Mesenchymal stem cell (in vitro differentiated cells and primary cell): ENCODE results near the gene SEPTIN10.

ENCODE experiments used
- DNase-seq: peaks from one replicate; pipeline ENCODE4 v3.0.0-alpha.2; 2013
- H2AFZ ChIP-seq: one replicate; pipeline ENCODE4 v1.6.1; 2013; ENCODE audit warnings: low read depth, mild to moderate bottlenecking, control low read depth, inconsistent platforms, low read length, moderate library complexity
- H2AK5ac ChIP-seq: 2 replicates; pipeline ENCODE4 v1.6.1; 2013; ENCODE audit warnings: low read length, moderate library complexity, mild to moderate bottlenecking, inconsistent platforms; ENCODE audit not compliant: severe bottlenecking
- H2BK120ac ChIP-seq: one replicate; pipeline ENCODE4 v1.6.1; 2013; ENCODE audit warnings: low read depth, mild to moderate bottlenecking, inconsistent platforms, low read length, moderate library complexity
- H2BK12ac ChIP-seq, 2 experiments: one replicate each; pipeline ENCODE4 v1.6.1; 2013; ENCODE audit warnings: inconsistent platforms in 2 of 2, low read length in 2 of 2, mild to moderate bottlenecking in 2 of 2, moderate library complexity in 2 of 2, control low read depth in 1 of 2
- H2BK15ac ChIP-seq: one replicate; pipeline ENCODE4 v1.6.1; 2013; ENCODE audit warnings: mild to moderate bottlenecking, low read depth, inconsistent platforms; ENCODE audit not compliant: poor library complexity, severe bottlenecking
- H2BK5ac ChIP-seq: 2 replicates; pipeline ENCODE4 v1.6.1; 2013; ENCODE audit warnings: low read depth, mild to moderate bottlenecking, low read length, control low read depth, inconsistent platforms; ENCODE audit not compliant: poor library complexity, severe bottlenecking
- H3K14ac ChIP-seq, 2 experiments: one replicate each; pipeline ENCODE4 v1.6.1; 2013; ENCODE audit warnings: inconsistent platforms in 2 of 2, low read length in 2 of 2, control low read depth in 1 of 2, mild to moderate bottlenecking in 1 of 2, moderate library complexity in 1 of 2
- H3K18ac ChIP-seq, 2 experiments: one replicate each; pipeline ENCODE4 v1.6.1; 2013; ENCODE audit warnings: inconsistent platforms in 2 of 2, low read length in 2 of 2, control low read depth in 1 of 2, low read depth in 1 of 2, mild to moderate bottlenecking in 1 of 2
- H3K23ac ChIP-seq, 2 experiments: one replicate each; pipeline ENCODE4 v1.6.1; 2013; ENCODE audit warnings: inconsistent platforms in 2 of 2, low read length in 2 of 2, mild to moderate bottlenecking in 2 of 2, moderate library complexity in 2 of 2, control low read depth in 1 of 2
- H3K27ac ChIP-seq: 2 replicates; pipeline ENCODE4 v1.5.1; 2013; ENCODE audit warnings: mild to moderate bottlenecking, moderate library complexity, low read length, control low read depth, inconsistent platforms; ENCODE audit not compliant: poor library complexity, severe bottlenecking
- H3K27me3 ChIP-seq, 2 experiments: 2 replicates each; pipeline versions ENCODE4 v1.6.1 to v1.7.0; 2013; ENCODE audit warnings: low read length in 2 of 2, mild to moderate bottlenecking in 2 of 2, moderate library complexity in 2 of 2, control low read depth in 1 of 2, inconsistent platforms in 1 of 2; ENCODE audit not compliant: control insufficient read depth in 1 of 2, insufficient read depth in 1 of 2
- H3K36me3 ChIP-seq, 2 experiments: 2 replicates each; pipeline versions ENCODE4 v1.6.1 to v1.7.0; 2013; ENCODE audit warnings: low read length in 2 of 2, control low read depth in 1 of 2, inconsistent platforms in 1 of 2, low read depth in 1 of 2, mild to moderate bottlenecking in 1 of 2; ENCODE audit not compliant: insufficient read depth in 2 of 2, control insufficient read depth in 1 of 2
- H3K4ac ChIP-seq, 2 experiments: one replicate each; pipeline ENCODE4 v1.6.1; 2013; ENCODE audit warnings: inconsistent platforms in 2 of 2, low read length in 2 of 2, mild to moderate bottlenecking in 2 of 2, moderate library complexity in 2 of 2, control low read depth in 1 of 2, low read depth in 1 of 2
- H3K4me1 ChIP-seq: 2 replicates; pipeline ENCODE4 v1.6.1; 2013; ENCODE audit warnings: low read depth, low read length, control low read depth; ENCODE audit not compliant: control insufficient read depth, insufficient read depth
- H3K4me2 ChIP-seq: 2 replicates; pipeline ENCODE4 v1.6.1; 2013; ENCODE audit warnings: low read length, mild to moderate bottlenecking, inconsistent platforms; ENCODE audit not compliant: poor library complexity, severe bottlenecking
- H3K4me3 ChIP-seq, 2 experiments: 2 replicates each; pipeline versions ENCODE4 v1.5.1 to v1.7.0; 2013; ENCODE audit warnings: low read length in 2 of 2, mild to moderate bottlenecking in 2 of 2, control low read depth in 1 of 2, low read depth in 1 of 2; ENCODE audit not compliant: insufficient read depth in 1 of 2
- H3K79me1 ChIP-seq: replicated peaks from 2 replicates; pipeline ENCODE4 v1.6.1; 2013; ENCODE audit warnings: mild to moderate bottlenecking, control low read depth, low read length, inconsistent platforms; ENCODE audit not compliant: poor library complexity, severe bottlenecking
- H3K9ac ChIP-seq: 2 replicates; pipeline ENCODE4 v1.7.0; 2013; ENCODE audit warnings: mild to moderate bottlenecking, low read length, moderate library complexity
- H3K9me3 ChIP-seq: 2 replicates; pipeline ENCODE4 v1.7.0; 2013; ENCODE audit warnings: mild to moderate bottlenecking, low read length; ENCODE audit not compliant: control insufficient read depth
- H4K8ac ChIP-seq: one replicate; pipeline ENCODE4 v1.6.1; 2013; ENCODE audit warnings: inconsistent platforms, mild to moderate bottlenecking, low read length, moderate library complexity
- H4K91ac ChIP-seq: one replicate; pipeline ENCODE4 v1.6.1; 2013; ENCODE audit warnings: mild to moderate bottlenecking, low read length, inconsistent platforms
- WGBS: methylation state at CpG from one replicate; pipeline ENCODE4 v1.1.7; 2013; ENCODE audit warnings: mixed read lengths; 5-methylcytosine and 5-hydroxymethylcytosine counted together

The SEPTIN10 gene

DNA sequence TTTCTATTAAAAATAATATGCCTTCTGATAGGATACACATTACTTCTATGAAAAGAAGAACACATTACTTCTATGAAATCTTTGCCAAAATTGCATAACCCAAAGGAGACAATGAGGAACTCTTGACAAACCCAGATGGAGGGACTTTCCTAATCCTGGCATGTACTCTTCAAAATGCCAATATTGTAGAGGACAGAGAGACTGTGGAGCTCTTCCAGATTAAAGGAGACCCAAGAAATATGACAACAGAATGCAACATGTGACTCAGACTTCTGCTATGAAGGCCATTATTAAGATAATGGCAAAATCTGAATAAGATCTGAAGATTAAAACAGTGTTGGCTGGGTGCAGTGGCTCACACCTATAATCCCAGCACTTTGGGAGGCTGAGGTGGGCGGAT, 22.6 kb upstream of the SEPTIN10 start:
- no peak overlapping the region for H2BK120ac ChIP-seq
- H3K9me3 ChIP-seq, result no peaks in the 10 kb centered on the region
- H2AFZ ChIP-seq, result no peak overlapping the region
- no peak overlapping the region for H3K18ac ChIP-seq
- no peak overlapping the region for H2BK5ac ChIP-seq
- H3K14ac ChIP-seq, result no peak overlapping the region
- H2BK12ac ChIP-seq, result no peak overlapping the region
- no peak overlapping the region for H3K23ac ChIP-seq
- no peaks in the 10 kb centered on the region for H3K36me3 ChIP-seq
- DNase-seq, result no peak
- H2AK5ac ChIP-seq, result no peak overlapping the region
- no peak overlapping the region for H4K91ac ChIP-seq
- H2BK15ac ChIP-seq, result no peak overlapping the region
- 94% methylated on average over 1 of the region's 1 CpG for whole genome bisulfite sequencing
- H3K27ac ChIP-seq, result no peak overlapping the region
- H3K9ac ChIP-seq, result no peak overlapping the region
- H4K8ac ChIP-seq, result no peak overlapping the region
- no peaks in the 10 kb centered on the region for H3K79me1 ChIP-seq
- no peak overlapping the region for H3K4me2 ChIP-seq
- H3K4me1 ChIP-seq, result no peaks in the 10 kb centered on the region
- no peak overlapping the region for H3K4ac ChIP-seq
- H3K27me3 ChIP-seq, result no peaks in the 10 kb centered on the region
- no peak overlapping the region for H3K4me3 ChIP-seq

- Histone ChIP-seq H3K23ac (no peak overlapping the region), H3K9ac (no peak overlapping the region), H3K4me1 (no peaks in the 10 kb centered on the region), H3K36me3 (no peaks in the 10 kb centered on the region), H3K27me3 (no peaks in the 10 kb centered on the region), H3K79me1 (no peaks in the 10 kb centered on the region), H3K27ac (no peak overlapping the region), H3K4me2 (no peak overlapping the region), H2BK5ac (no peak overlapping the region), H4K8ac (no peak overlapping the region), H2AFZ (no peak overlapping the region), H2BK15ac (no peak overlapping the region), H2BK120ac (no peak overlapping the region), H3K4me3 (no peak overlapping the region), H4K91ac (no peak overlapping the region), H3K18ac (no peak overlapping the region), H2AK5ac (no peak overlapping the region), H3K9me3 (no peaks in the 10 kb centered on the region), H3K14ac (no peak overlapping the region), H2BK12ac (no peak overlapping the region), H3K4ac (no peak overlapping the region)
- 91% methylated on average over 9 of the region's 11 CpGs for WGBS
- no peak for DNase-seq
Measured at GRCh38 chr2:109635426-109636304, 21.9 kb upstream of the SEPTIN10 start.

GRCh38 chr2:109633284-109633961, 19.7 kb upstream of the SEPTIN10 start:
- H3K9me3 ChIP-seq, result no peaks in the 10 kb centered on the region
- no peak overlapping the region for H4K91ac ChIP-seq
- H2BK12ac ChIP-seq, result no peak overlapping the region
- no peak overlapping the region for H3K4ac ChIP-seq
- H3K4me1 ChIP-seq, result no peaks in the 10 kb centered on the region
- H3K4me2 ChIP-seq, result no peak overlapping the region
- no peak overlapping the region for H3K27ac ChIP-seq
- no peaks in the 10 kb centered on the region for H3K27me3 ChIP-seq
- peak overlapping the region; percentile 49 for H4K8ac ChIP-seq
- DNase-seq, result no peak
- no peak overlapping the region for H3K18ac ChIP-seq
- no peak overlapping the region for H3K4me3 ChIP-seq
- no peak overlapping the region for H2BK120ac ChIP-seq
- WGBS, result 89% methylated on average over 9 of the region's 10 CpGs
- no peak overlapping the region for H2AK5ac ChIP-seq
- no peak overlapping the region for H3K9ac ChIP-seq
- no peaks in the 10 kb centered on the region for H3K36me3 ChIP-seq
- no peaks in the 10 kb centered on the region for H3K79me1 ChIP-seq
- no peak overlapping the region for H2BK5ac ChIP-seq
- no peak overlapping the region for H3K23ac ChIP-seq
- no peak overlapping the region for H2BK15ac ChIP-seq
- H2AFZ ChIP-seq, result no peak overlapping the region
- no peak overlapping the region for H3K14ac ChIP-seq

GRCh38 chr2:109632158-109632789, 18.5 kb upstream of the SEPTIN10 start:
- no peak overlapping the region for H3K4ac ChIP-seq
- H3K27ac ChIP-seq, result no peak overlapping the region
- no peak overlapping the region for H4K91ac ChIP-seq
- no peak overlapping the region for H3K14ac ChIP-seq
- H2BK120ac ChIP-seq, result no peak overlapping the region
- no peak overlapping the region for H3K4me2 ChIP-seq
- H3K4me1 ChIP-seq, result no peaks in the 10 kb centered on the region
- H2AFZ ChIP-seq, result no peak overlapping the region
- no peaks in the 10 kb centered on the region for H3K36me3 ChIP-seq
- H3K18ac ChIP-seq, result no peak overlapping the region
- H3K79me1 ChIP-seq, result no peaks in the 10 kb centered on the region
- no peak for DNase-seq
- H2BK5ac ChIP-seq, result no peak overlapping the region
- no peak overlapping the region for H3K23ac ChIP-seq
- no peak overlapping the region for H3K9ac ChIP-seq
- H2BK12ac ChIP-seq, result no peak overlapping the region
- no peaks in the 10 kb centered on the region for H3K9me3 ChIP-seq
- H2AK5ac ChIP-seq, result no peak overlapping the region
- 92% methylated on average over 14 of the region's 14 CpGs for WGBS
- H3K27me3 ChIP-seq, result no peaks in the 10 kb centered on the region
- H4K8ac ChIP-seq, result no peak overlapping the region
- H2BK15ac ChIP-seq, result no peak overlapping the region
- no peak overlapping the region for H3K4me3 ChIP-seq
